CD14-positive monocyte (primary cell): Measurements from ENCODE around the gene GSTK1. TPM values are rescaled to one million over a fixed set of nuclear protein-coding genes. Genes with fewer than 3 reads are reported as not detected.

ENCODE experiments used
- DNase-seq, 3 donors: peaks; one replicate each; pipeline ENCODE4 v3.0.0-alpha.2; 2011 to 2022
- H2AFZ ChIP-seq: 2 replicates; pipeline ENCODE4 v1.6.0; 2012; ENCODE audit warnings: mild to moderate bottlenecking, low read depth, low read length, inconsistent platforms; ENCODE audit not compliant: insufficient read depth, poor library complexity, severe bottlenecking
- H3K27ac ChIP-seq, 2 donors: 1 replicate in 1 of 2; 2 replicates in 1 of 2; pipeline ENCODE4 v1.5.1; 2012 to 2013; ENCODE audit warnings: low read length in 2 of 2, control low read depth in 1 of 2, inconsistent platforms in 1 of 2, low read depth in 1 of 2, mild to moderate bottlenecking in 1 of 2
- H3K27me3 ChIP-seq, 2 donors: one replicate each; pipeline versions ENCODE4 v1.6.0 to v1.6.1; 2011 to 2013; ENCODE audit warnings: low read length in 2 of 2; ENCODE audit not compliant: control insufficient read depth in 2 of 2, insufficient read depth in 2 of 2
- H3K36me3 ChIP-seq, 2 donors: replicated peaks in 1 of 2; 1 replicate in 1 of 2; 2 replicates in 1 of 2; pipeline versions ENCODE4 v1.5.1 to v1.6.1; 2012 to 2013; ENCODE audit warnings: low read length in 2 of 2, control low read depth in 1 of 2, inconsistent platforms in 1 of 2, mild to moderate bottlenecking in 1 of 2; ENCODE audit not compliant: insufficient read depth in 2 of 2, control insufficient read depth in 1 of 2
- H3K4me1 ChIP-seq, 2 donors: 1 replicate in 1 of 2; 2 replicates in 1 of 2; pipeline versions ENCODE4 v1.5.1 to v1.6.1; 2012 to 2013; ENCODE audit warnings: low read length in 2 of 2, control low read depth in 1 of 2, inconsistent platforms in 1 of 2, mild to moderate bottlenecking in 1 of 2, moderate library complexity in 1 of 2; ENCODE audit not compliant: insufficient read depth in 2 of 2, control insufficient read depth in 1 of 2
- H3K4me2 ChIP-seq: replicated peaks from 2 replicates; pipeline ENCODE3; 2012; ENCODE audit warnings: low read length, moderate library complexity, mild to moderate bottlenecking; ENCODE audit not compliant: poor library complexity, severe bottlenecking; ENCODE audit errors: extremely low read depth
- H3K4me3 ChIP-seq, 3 experiments: fragments of 200-600 bp in 1 of 3; sonication (generic) in 1 of 3; replicated peaks in 1 of 3; 1 replicate in 2 of 3; 2 replicates in 1 of 3; pipeline ENCODE4 v1.5.1; 2011 to 2013; ENCODE audit warnings: low read length in 3 of 3, mild to moderate bottlenecking in 3 of 3, control low read depth in 2 of 3, low read depth in 2 of 3, inconsistent platforms in 1 of 3, moderate library complexity in 1 of 3
- H3K79me2 ChIP-seq: 2 replicates; pipeline ENCODE4 v1.6.0; 2012; ENCODE audit warnings: mild to moderate bottlenecking, control low read depth, inconsistent platforms, low read length, moderate library complexity; ENCODE audit not compliant: insufficient read depth
- H3K9ac ChIP-seq: 2 replicates; pipeline ENCODE4 v1.6.0; 2017; ENCODE audit warnings: low read length, mild to moderate bottlenecking; ENCODE audit not compliant: insufficient read depth, poor library complexity, severe bottlenecking
- H3K9me3 ChIP-seq, 2 donors: replicated peaks in 1 of 2; 1 replicate in 1 of 2; 2 replicates in 1 of 2; pipeline versions ENCODE4 v1.5.1 to v1.6.1; 2012 to 2013; ENCODE audit warnings: low read length in 2 of 2, control low read depth in 1 of 2; ENCODE audit not compliant: control insufficient read depth in 1 of 2, insufficient read depth in 1 of 2
- H4K20me1 ChIP-seq: 2 replicates; pipeline ENCODE4 v1.6.0; 2012; ENCODE audit warnings: mild to moderate bottlenecking, low read length, control low read depth, moderate library complexity; ENCODE audit not compliant: insufficient read depth
- H3K27ac Mint-ChIP-seq, 7 donors: one replicate each; pipeline ENCODE4 v1.8.0; 2020; ENCODE audit warnings: mild to moderate bottlenecking in 7 of 7, mixed read lengths in 7 of 7, moderate library complexity in 6 of 7, inconsistent platforms in 2 of 7
- H3K27me3 Mint-ChIP-seq, 3 donors: one replicate each; pipeline ENCODE4 v1.8.0; 2021 to 2022; ENCODE audit warnings: low read depth in 3 of 3, mild to moderate bottlenecking in 3 of 3, mixed read lengths in 3 of 3, moderate library complexity in 3 of 3, inconsistent platforms in 1 of 3
- H3K36me3 Mint-ChIP-seq, 2 donors: one replicate each; pipeline ENCODE4 v1.8.0; 2020; ENCODE audit warnings: mixed read lengths in 2 of 2, inconsistent platforms in 1 of 2, mild to moderate bottlenecking in 1 of 2
- H3K4me1 Mint-ChIP-seq: one replicate; pipeline ENCODE4 v1.8.0; 2020; ENCODE audit warnings: mild to moderate bottlenecking, mixed read lengths
- H3K4me3 Mint-ChIP-seq, 2 donors: one replicate each; pipeline ENCODE4 v1.8.0; 2020; ENCODE audit warnings: mild to moderate bottlenecking in 2 of 2, mixed read lengths in 2 of 2, moderate library complexity in 1 of 2
- H3K9me3 Mint-ChIP-seq, 7 donors: one replicate each; pipeline ENCODE4 v1.8.0; 2020 to 2022; ENCODE audit warnings: mixed read lengths in 7 of 7, mild to moderate bottlenecking in 6 of 7, moderate library complexity in 6 of 7, inconsistent platforms in 2 of 7
- CTCF ChIP-seq: fragments of 200-600 bp; IDR thresholded peaks from one replicate; pipeline ENCODE4 v1.8.0; 2022; ENCODE audit warnings: antibody characterized with exemption, mild to moderate bottlenecking
- whole genome bisulfite sequencing: methylation state at CpG from one replicate; pipeline ENCODE4 v1.1.5; 2013; ENCODE audit warnings: missing lambda C conversion rate; ENCODE audit not compliant: insufficient coverage; 5-methylcytosine and 5-hydroxymethylcytosine counted together
- intact Hi-C, 2 donors: fragments of 100-400 bp; cut with micrococcal nuclease; formaldehyde crosslinking; loops; one replicate each; pipeline versions ENCODE4 v1.15.0 to v1.15.1; 2023
- polyA plus RNA-seq, 3 donors: library from polyadenylated mRNA; depleted of rRNA in 1 of 3; unstranded in 2 of 3; stranded (reverse) in 1 of 3; fragments of 300-500 nt in 2 of 3; fragments of >200 nt in 1 of 3; fragmentation: Illumina TruSeq in 2 of 3; gene quantifications; 1 replicate in 2 of 3; 2 replicates in 1 of 3; pipeline ENCODE4 v1.2.3, GENCODE V29; 2012 to 2021

The GSTK1 gene
- polyA plus RNA-seq, 3 donors: 413 to 547 (median 427) TPM

DNA sequence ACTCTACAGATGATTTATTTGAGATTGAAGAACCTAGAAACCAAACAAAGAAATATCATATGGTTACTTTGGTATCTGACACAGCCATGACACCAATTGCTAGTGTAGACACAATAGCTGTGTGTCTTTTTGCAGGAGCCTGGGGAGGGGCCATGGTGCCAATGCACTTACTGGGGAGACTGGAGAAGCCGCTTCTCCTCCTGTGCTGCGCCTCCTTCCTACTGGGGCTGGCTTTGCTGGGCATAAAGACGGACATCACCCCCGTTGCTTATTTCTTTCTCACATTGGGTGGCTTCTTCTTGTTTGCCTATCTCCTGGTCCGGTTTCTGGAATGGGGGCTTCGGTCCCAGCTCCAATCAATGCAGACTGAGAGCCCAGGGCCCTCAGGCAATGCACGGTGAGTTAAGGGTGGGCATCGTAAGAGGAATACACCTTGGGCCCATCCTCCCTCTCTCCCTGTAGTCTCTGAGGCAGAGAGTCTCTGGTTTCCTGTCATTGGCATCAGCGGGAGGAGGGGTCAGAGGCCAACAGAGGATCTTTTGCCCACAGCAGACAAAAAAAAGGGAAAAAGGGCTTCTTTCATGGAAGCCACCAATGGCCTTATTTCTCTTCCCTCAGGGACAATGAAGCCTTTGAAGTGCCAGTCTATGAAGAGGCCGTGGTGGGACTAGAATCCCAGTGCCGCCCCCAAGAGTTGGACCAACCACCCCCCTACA lies 22.7 kb downstream of the GSTK1 start:
- H3K4me1 ChIP-seq: peaks cover 26 to 30% of the 10 kb centered on the region in 2 donors
- intact Hi-C loops: loop anchor here (5.0 to 10.0 kb wide), 2 partner anchors 44 to 89 kb away; no protein-coding TSS in a partner anchor
- Mint-ChIP-seq H3K9me3 (peaks cover 0 to 2% (median 0%) of the 10 kb centered on the region in 7 donors), H3K4me1 (peaks cover 30% of the 10 kb centered on the region), H3K27ac (no peak overlapping the region), H3K4me3 (no peak overlapping the region), H3K27me3 (peaks cover 0 to 3% (median 2%) of the 10 kb centered on the region in 3 donors), H3K36me3 (peaks cover 0 to 4% of the 10 kb centered on the region in 2 donors)
- DNase-seq: no peak
- no peak overlapping the region for H3K27ac ChIP-seq
- 99% methylated on average over 8 of the region's 11 CpGs for WGBS
- H3K9ac ChIP-seq: no peak overlapping the region
- no peak overlapping the region for H2AFZ ChIP-seq
- no peak for TF ChIP-seq CTCF
- H3K79me2 ChIP-seq: peaks cover 28% of the 10 kb centered on the region
- peaks cover 0 to 2% of the 10 kb centered on the region in 2 donors for H3K36me3 ChIP-seq
- no peaks in the 10 kb centered on the region for H3K9me3 ChIP-seq
- no peak overlapping the region for H3K4me3 ChIP-seq
- no peak overlapping the region for H3K4me2 ChIP-seq
- H3K27me3 ChIP-seq: no peaks in the 10 kb centered on the region
- H4K20me1 ChIP-seq: peaks cover 14% of the 10 kb centered on the region

GRCh38 chr7:143286522-143286890 lies 23.3 kb downstream of the GSTK1 start:
- peaks cover 35% of the 10 kb centered on the region for H3K4me1 Mint-ChIP-seq

More at GRCh38 chr7:143286522-143286890, 23.3 kb downstream of the GSTK1 start:
- no peaks in the 10 kb centered on the region for H3K27me3 ChIP-seq
- no peaks in the 10 kb centered on the region for H3K9me3 ChIP-seq
- no peak overlapping the region for H3K4me3 Mint-ChIP-seq
- DNase-seq: no peak
- intact Hi-C loops: loop anchor here (5.0 to 10.0 kb wide), 2 partner anchors 44 to 88 kb away; no protein-coding TSS in a partner anchor
- H3K36me3 Mint-ChIP-seq: peaks cover 3 to 7% of the 10 kb centered on the region in 2 donors
- no peak overlapping the region for H3K9ac ChIP-seq
- no peak for TF ChIP-seq CTCF
- peak overlapping the region in 2 of 7 donors; percentile 32 to 69 for H3K27ac Mint-ChIP-seq
- H3K9me3 Mint-ChIP-seq: peaks cover 0 to 2% (median 0%) of the 10 kb centered on the region in 7 donors
- H3K27ac ChIP-seq: no peak overlapping the region
- H3K4me2 ChIP-seq: no peak overlapping the region
- H3K4me3 ChIP-seq: no peak overlapping the region
- H4K20me1 ChIP-seq: peaks cover 14% of the 10 kb centered on the region
- H3K4me1 ChIP-seq: peaks cover 30 to 31% of the 10 kb centered on the region in 2 donors
- 93% methylated on average over 4 of the region's 6 CpGs for WGBS
- peaks cover 0 to 3% (median 2%) of the 10 kb centered on the region in 3 donors for H3K27me3 Mint-ChIP-seq
- H3K79me2 ChIP-seq: peaks cover 34% of the 10 kb centered on the region
- H3K36me3 ChIP-seq: peaks cover 0 to 8% of the 10 kb centered on the region in 2 donors
- H2AFZ ChIP-seq: no peak overlapping the region
